CD1c-positive myeloid dendritic cell (primary cell): ENCODE results near the gene ASB11.

Experiments
- DNase-seq: peaks from one replicate; pipeline ENCODE4 v3.0.0-alpha.2; 2016; ENCODE audit errors: extremely low spot score

The ASB11 gene

DNA sequence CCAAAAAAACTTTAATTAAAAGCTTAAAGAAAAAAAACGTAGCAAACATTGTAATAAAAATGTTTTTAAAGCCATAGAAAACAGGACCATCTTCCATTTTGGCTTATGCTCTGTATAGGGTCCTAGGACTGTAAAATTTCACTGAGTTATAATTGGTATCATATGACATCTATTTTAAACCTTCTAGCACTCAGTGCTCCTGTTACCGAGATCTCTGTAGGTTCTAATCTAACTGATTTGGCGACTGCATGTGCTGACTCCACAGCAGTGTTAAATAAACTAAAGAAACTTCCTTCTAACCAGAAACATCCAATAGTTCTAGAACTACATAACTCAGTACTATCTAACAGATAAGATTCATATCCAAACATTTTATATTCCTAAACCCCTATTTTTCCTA lies at the start of gene ASB11:
TSS of gene ASB11 (minus strand) at position 132 of the 400 bp plus-strand sequence. CDS start at position 97, 35 bp downstream.
- DNase-seq = no peak

DNA sequence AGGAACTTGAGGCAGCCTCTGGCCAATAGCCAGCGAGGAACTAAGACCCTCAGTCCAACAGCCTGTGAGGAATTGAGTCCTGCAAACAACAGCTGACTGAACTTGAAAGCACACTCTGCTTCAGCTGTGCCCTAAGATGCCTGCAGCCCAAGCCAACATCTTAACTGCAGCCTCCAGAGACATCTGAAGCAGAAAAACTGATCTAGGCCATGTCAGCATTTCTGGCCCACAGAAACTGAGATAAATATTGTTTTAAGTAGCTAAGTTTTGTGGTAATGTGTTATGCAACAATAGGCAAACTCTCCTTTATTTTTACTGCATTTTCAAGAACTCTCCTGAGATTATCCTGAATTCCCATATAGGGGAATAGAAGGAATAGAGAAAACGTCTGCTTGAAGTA lies 44.3 kb upstream of the ASB11 start:
- DNase-seq = no peak

- DNase-seq = no peak
These were observed 43.1 kb upstream of the ASB11 start for GRCh38 chrX:15358533-15358932.

DNA sequence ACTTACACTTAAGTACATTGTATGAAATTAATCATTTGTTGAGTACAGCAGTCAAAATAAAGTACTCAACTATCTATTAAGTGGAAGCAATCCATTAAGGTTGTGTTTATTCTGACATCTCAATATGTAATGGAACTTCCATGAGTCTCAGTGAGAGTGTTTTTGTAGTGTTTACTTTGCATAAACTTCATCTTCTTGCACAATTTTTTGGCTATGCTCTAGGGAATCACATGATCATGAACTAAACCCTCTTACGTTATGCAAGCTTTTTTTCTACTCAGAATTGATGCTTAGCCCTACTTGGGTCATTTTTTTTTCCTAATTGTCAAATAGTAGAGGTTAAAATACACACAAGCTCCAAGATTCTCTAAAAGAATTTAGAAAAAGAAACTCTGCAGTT lies 41.0 kb upstream of the ASB11 start:
- peak; percentile 1 for DNase-seq

DNA sequence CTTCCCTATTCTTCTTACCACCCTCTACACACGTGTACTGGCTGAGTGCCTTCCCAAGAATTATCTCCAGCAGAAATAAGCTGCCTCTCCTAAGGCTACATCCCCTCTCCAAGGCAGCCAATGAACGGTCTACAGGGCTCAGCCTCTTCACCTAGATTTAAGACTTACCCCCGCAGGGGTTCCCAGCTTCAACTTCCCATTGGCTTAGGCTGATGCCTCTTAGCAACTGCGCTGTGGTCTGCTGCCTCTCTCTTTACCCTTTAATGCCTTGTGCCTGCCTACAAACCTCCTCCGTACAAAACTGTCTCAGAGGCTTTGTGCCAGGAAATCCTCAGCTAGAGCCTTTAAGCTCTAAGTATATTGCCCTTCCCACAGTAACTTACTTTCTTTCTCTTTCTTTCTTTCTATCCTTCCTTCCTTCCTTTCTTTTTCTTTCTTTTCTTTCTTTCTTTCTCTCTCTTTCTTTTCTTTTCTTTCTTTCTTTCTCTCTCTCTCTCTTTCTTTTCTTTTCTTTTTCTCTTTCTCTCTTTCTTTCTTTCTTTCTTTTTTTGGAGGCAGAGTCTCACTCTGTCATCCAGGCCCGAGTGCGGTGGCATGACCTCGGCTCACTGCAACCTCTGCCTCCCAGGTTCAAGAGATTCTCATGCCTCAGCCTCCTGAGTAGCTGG lies 35.0 kb upstream of the ASB11 start:
- DNase-seq = peak; percentile 1

DNA sequence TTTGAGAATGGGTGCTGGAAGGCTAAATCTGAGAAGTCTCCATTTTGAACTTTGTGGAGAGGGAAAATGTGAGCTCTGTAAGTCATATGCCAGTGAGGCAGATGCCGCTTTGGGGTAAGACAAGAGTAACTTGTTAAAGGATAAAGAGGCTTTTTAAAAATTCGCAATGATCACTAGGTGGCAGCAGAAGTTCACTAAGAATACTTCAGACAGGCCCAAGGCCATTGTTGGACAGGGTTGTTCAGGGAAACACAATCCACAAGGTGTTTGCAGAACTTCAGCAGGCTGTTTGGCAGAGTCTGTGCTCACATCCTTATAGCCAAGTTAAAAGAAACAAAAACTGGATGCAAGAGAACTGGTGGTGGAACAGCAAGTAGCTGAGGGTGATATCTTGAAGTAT lies 33.6 kb upstream of the ASB11 start:
- DNase-seq = peak; percentile 59

- no peak for DNase-seq
These were observed 30.5 kb upstream of the ASB11 start for GRCh38 chrX:15345976-15346375.

GRCh38 chrX:15344106-15344505 lies 28.7 kb upstream of the ASB11 start:
- DNase-seq = no peak

- DNase-seq = no peak
These were observed 27.6 kb upstream of the ASB11 start for GRCh38 chrX:15343075-15343476.

GRCh38 chrX:15340867-15341266 lies 25.4 kb upstream of the ASB11 start:
- DNase-seq = no peak

- DNase-seq = peak; percentile 64
These were observed 20.6 kb upstream of the ASB11 start for GRCh38 chrX:15336023-15336413.

DNA sequence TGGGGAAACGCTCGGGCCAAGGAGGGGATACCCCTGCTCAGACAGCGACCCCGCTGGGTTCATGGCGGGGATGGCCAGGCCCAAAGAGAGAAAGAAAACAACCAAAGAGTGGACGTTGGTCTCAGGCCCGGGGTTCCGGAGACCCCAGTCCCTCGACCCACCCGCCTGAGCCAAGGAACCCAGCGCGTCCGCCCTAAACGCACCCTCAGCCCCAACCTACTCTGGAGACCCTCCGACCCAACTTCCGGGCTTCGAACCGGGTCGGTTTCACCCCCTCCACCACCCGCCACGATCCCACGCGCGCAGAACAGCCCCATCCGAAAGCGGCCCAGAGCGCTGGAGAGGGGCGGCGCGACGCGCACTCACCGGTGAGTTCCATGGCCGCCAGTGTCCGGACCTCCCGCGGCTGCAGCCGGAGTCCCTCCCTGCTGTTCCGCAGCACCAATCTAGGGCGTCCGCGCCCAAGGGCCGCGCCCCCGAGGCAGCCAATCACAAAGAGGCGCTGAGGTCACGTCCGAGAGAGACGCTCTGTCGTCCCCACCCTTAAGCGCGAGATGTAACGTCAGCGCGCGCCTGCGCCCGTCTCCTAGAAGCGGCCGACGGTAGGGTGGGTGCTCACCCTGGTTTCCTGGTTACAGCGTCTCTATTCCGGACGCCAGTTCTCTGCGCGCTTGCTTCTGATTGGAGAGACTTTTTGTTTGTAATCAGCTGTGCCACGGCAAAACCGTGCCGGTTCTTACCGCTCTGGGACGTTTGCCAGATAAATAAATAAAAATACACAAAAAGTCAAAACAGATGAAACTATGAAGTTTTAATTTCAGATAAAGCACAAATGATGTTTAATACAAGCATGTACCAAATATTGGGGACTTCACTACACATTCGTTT lies 19.9 kb upstream of the ASB11 start, which contains the start of gene PIGA:
TSS of gene PIGA (minus strand) at position 389 of the 888 bp plus-strand sequence. CDS start 3,593 bp downstream, outside the sequence.
- peak; percentile 96 for DNase-seq

DNA sequence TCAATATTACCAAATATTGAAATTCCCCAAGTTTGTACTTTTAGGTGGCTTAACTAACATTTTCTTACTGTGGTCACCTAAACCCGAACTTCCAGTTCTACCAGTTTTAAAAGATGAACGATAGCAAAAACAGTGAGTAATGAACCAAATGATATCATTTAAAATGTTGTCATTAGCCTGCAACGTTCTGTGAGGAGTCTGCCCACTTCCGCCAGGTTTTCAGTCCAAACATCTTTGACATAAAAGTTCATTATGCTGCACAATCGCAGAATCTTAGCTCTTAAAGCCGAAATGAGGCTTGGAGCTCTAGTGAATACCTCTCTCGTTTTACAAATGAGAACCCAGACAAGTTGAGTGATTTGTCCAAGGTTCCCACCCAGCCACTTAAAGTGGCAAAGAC lies 19.1 kb upstream of the ASB11 start:
- DNase-seq = peak; percentile 45

GRCh38 chrX:15328821-15329220 lies 13.4 kb upstream of the ASB11 start:
- DNase-seq = no peak

- DNase-seq = no peak
These were observed 12.7 kb upstream of the ASB11 start for GRCh38 chrX:15328131-15328530.

- DNase-seq = no peak
These were observed 7.0 kb upstream of the ASB11 start for GRCh38 chrX:15322472-15322871.

DNA sequence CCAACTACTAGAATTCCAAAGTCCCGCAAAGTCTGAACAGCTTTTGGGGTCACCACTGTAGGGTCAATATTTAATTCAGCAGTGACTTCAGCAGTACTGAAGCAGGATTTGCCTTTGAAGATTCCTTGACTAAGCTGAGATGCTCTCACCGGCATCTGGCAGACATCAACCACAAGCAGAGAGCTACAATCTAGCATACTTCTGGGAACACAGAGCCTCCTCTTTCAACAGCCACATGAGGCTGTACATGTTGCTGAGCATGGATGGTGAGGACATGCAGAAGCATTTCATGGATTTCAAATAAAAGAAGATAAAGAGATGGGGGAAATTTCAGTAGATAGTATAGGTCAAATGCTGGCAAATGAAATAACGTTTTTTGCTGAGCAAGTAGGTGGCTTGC lies 6.6 kb upstream of the ASB11 start:
- no peak for DNase-seq

DNA sequence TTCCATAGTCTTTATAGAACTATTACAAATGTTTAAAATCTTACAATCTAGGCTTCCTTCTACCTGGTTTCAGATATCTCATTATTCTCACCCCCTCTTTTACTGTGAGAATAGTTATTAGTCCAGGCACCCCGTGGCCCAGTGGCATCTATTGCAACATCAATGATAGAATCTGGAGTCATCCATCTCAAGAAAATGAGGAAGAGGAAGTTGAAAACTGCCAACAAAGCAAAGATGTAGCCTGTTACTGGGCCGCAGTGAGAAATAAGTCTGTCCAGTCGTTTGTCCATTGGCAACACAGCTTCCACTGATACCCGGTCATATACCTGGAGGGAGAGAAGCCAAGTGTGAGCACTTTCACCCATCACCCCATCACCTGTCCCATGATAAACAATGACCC lies 6.0 kb upstream of the ASB11 start:
- DNase-seq = peak; percentile 72

GRCh38 chrX:15320297-15320696 lies 4.9 kb upstream of the ASB11 start:
- DNase-seq = no peak

DNA sequence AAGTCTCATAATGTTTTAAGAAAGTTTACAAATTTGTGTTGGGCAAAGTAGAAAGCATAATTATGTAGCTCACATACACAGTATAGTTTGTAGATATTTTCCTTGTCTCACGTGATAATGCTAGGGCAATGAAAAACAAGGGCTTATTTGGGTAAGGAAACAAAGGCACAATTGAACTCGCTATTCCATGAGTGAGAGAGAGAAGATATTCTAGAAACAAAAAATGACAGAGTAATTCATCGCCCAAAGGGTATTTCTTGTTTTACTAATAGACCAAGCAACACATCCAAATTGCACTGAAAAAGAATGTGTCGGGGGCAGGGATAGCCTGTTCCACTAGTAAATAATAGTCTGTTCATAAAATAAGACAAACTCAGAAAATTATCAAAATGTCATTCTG lies 3.6 kb upstream of the ASB11 start:
- no peak for DNase-seq

- no peak for DNase-seq
These were observed 968 bp downstream of the ASB11 start for GRCh38 chrX:15314472-15314871.

DNA sequence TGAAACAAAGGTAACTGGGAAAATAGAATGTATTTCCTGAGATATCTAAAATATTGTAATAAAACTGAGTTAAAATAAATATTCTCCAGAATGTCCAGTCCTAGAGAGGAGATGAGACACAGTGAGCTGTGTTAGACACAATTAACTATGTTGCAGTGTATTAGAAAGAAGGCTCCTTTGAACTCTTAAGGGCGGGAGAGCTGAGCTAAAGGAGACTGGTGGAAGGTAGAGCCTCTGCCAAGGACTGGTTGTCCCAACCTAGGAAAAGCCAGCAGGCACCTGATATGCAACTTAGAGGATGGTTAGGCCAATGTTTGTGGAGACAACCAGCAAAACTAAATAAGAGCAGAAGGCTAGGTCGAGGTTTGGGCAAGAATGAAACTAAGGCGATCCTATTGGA lies 4.3 kb downstream of the ASB11 start:
- DNase-seq = no peak

- DNase-seq = no peak
These were observed 5.3 kb downstream of the ASB11 start for GRCh38 chrX:15310117-15310516.
